Prostate gland (tissue), 2 donors: ENCODE data around the gene DAPK1.

Source experiments
- CTCF ChIP-seq, 4 experiments: fragments of 200-600 bp in 2 of 4; fragments of 450-650 bp in 2 of 4; sonication (generic) in 2 of 4; IDR thresholded peaks; 1 replicate in 3 of 4; 2 replicates in 1 of 4; pipeline ENCODE4 v1.5.1; 2016 to 2019; ENCODE audit warnings: antibody characterized with exemption in 4 of 4, mild to moderate bottlenecking in 2 of 4, moderate library complexity in 2 of 4
- POLR2AphosphoS5 ChIP-seq: sonication (generic); formaldehyde crosslinking; IDR thresholded peaks from one replicate; pipeline ENCODE4 v1.6.1; 2017; ENCODE audit warnings: antibody characterized with exemption

- TF ChIP-seq CTCF (IDR thresholded peaks at IDR 0.05) (no peak), POLR2AphosphoS5 (no peak)
Measured at GRCh38 chr9:87629104-87629503, 131.4 kb downstream of the DAPK1 start.
